Tibial artery (tissue), 4 donors: Measurements from ENCODE around the gene ZNF74.

Source experiments
- DNase-seq, 2 donors: peaks; one replicate each; pipeline ENCODE4 v3.0.0-alpha.2; 2019
- H3K27ac ChIP-seq, 2 donors: fragments of 200-600 bp; sonication (generic) in 1 of 2; 1 replicate in 1 of 2; 2 replicates in 1 of 2; pipeline ENCODE4 v1.5.1; 2018 to 2019; ENCODE audit warnings: mild to moderate bottlenecking in 1 of 2
- H3K27me3 ChIP-seq, 2 donors: fragments of 200-600 bp; sonication (generic) in 1 of 2; one replicate each; pipeline versions ENCODE4 v1.5.1 to v1.6.0; 2016 to 2019
- H3K36me3 ChIP-seq, 3 donors: fragments of 200-600 bp; sonication (generic) in 2 of 3; one replicate each; pipeline ENCODE4 v1.5.1; 2016 to 2019; ENCODE audit warnings: mild to moderate bottlenecking in 2 of 3
- H3K4me1 ChIP-seq, 4 donors: fragments of 200-600 bp; sonication (generic) in 2 of 4; 1 replicate in 3 of 4; 2 replicates in 1 of 4; pipeline ENCODE4 v1.5.1; 2016 to 2019
- H3K4me3 ChIP-seq, 2 donors: fragments of 200-600 bp; sonication (generic) in 1 of 2; 1 replicate in 1 of 2; 2 replicates in 1 of 2; pipeline ENCODE4 v1.5.1; 2018 to 2019; ENCODE audit warnings: mild to moderate bottlenecking in 2 of 2
- H3K9me3 ChIP-seq, 3 donors: fragments of 200-600 bp; sonication (generic) in 1 of 3; one replicate each; pipeline ENCODE4 v1.5.1; 2016 to 2019
- intact Hi-C: fragments of 100-400 bp; cut with DNase I; formaldehyde crosslinking; loops from one replicate; pipeline ENCODE4 v1.15.0; 2023; ENCODE audit warnings: low total_unique reads
- TF ChIP-seq, protein P1 (sequence below), 2 experiments: fragments of 200-600 bp in 1 of 2; fragments of 450-650 bp in 1 of 2; IDR thresholded peaks; one replicate each; pipeline ENCODE4 v1.5.1; 2017 to 2019; ENCODE audit warnings: antibody characterized with exemption in 2 of 2, mild to moderate bottlenecking in 1 of 2, moderate library complexity in 1 of 2

The ZNF74 gene

GRCh38 chr22:20424932-20425565 is 31.1 kb downstream of the ZNF74 start:
- no peak for DNase-seq
- Histone ChIP-seq H3K27me3 (no peaks in the 10 kb centered on the region), H3K27ac (peak overlapping the region; percentile 51 to 55)

DNA sequence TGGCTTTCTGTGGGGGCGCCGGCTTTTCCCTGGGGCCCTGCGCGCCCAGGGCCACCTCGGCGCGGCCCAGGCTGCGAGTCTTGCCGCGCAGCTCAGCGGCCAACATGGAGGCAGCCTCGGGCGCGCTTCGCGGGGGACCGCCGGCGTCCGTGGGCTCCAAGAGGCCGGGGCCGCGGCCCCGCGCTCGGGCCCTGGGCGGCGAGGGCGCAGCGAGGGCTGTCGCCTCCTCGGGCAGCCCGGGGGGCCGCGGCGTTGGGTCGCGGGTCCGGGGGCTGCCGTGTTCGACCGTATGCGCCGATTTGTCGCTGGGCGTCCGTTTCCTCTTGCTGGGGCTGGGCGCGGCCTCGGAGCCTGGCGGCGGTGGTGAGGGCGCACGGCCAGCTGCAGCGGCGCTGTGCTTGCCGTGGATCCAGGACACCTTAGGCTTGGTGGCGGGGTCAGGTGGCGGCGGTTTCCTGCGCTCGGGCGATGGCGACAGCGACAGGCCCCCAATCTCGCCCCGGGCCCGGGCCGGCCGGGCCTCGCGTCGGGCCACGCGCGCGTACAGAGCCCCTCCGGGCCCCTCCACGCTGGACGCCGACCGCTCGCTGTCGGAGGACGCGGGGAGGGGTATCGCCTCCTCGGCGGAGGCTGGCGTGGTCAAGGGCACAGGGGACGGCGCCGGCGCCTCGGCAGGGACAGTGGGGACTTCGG is 31.8 kb downstream of the ZNF74 start:
- Histone ChIP-seq H3K27me3 (no peaks in the 10 kb centered on the region), H3K4me3 (no peak overlapping the region), H3K36me3 (peaks cover 14 to 57% (median 53%) of the 10 kb centered on the region in 3 donors), H3K4me1 (peaks cover 0 to 47% (median 21%) of the 10 kb centered on the region in 4 donors), H3K27ac (no peak overlapping the region), H3K9me3 (no peaks in the 10 kb centered on the region)
- intact Hi-C loops = loop anchor here (10.0 kb wide), 1 partner anchor 149 kb away; no protein-coding TSS in a partner anchor
- no peak for DNase-seq
- TF ChIP-seq, protein P1, sequence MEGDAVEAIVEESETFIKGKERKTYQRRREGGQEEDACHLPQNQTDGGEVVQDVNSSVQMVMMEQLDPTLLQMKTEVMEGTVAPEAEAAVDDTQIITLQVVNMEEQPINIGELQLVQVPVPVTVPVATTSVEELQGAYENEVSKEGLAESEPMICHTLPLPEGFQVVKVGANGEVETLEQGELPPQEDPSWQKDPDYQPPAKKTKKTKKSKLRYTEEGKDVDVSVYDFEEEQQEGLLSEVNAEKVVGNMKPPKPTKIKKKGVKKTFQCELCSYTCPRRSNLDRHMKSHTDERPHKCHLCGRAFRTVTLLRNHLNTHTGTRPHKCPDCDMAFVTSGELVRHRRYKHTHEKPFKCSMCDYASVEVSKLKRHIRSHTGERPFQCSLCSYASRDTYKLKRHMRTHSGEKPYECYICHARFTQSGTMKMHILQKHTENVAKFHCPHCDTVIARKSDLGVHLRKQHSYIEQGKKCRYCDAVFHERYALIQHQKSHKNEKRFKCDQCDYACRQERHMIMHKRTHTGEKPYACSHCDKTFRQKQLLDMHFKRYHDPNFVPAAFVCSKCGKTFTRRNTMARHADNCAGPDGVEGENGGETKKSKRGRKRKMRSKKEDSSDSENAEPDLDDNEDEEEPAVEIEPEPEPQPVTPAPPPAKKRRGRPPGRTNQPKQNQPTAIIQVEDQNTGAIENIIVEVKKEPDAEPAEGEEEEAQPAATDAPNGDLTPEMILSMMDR (IDR thresholded peaks at IDR 0.05) = no peak

More at GRCh38 chr22:20424932-20425565, 31.1 kb downstream of the ZNF74 start:
- peaks cover 0 to 41% (median 21%) of the 10 kb centered on the region in 4 donors for H3K4me1 ChIP-seq
- H3K4me3 ChIP-seq = no peak overlapping the region
- H3K9me3 ChIP-seq = no peaks in the 10 kb centered on the region
- intact Hi-C loops = loop anchor here (10.0 kb wide), 1 partner anchor 150 kb away; no protein-coding TSS in a partner anchor
- TF ChIP-seq, protein P1 (IDR thresholded peaks at IDR 0.05) = no peak
- peaks cover 14 to 50% (median 46%) of the 10 kb centered on the region in 3 donors for H3K36me3 ChIP-seq

- Histone ChIP-seq H3K36me3 (peaks cover 14 to 58% (median 54%) of the 10 kb centered on the region in 3 donors), H3K4me3 (no peak overlapping the region)
These were observed 32.3 kb downstream of the ZNF74 start for GRCh38 chr22:20426259-20426615.

DNA sequence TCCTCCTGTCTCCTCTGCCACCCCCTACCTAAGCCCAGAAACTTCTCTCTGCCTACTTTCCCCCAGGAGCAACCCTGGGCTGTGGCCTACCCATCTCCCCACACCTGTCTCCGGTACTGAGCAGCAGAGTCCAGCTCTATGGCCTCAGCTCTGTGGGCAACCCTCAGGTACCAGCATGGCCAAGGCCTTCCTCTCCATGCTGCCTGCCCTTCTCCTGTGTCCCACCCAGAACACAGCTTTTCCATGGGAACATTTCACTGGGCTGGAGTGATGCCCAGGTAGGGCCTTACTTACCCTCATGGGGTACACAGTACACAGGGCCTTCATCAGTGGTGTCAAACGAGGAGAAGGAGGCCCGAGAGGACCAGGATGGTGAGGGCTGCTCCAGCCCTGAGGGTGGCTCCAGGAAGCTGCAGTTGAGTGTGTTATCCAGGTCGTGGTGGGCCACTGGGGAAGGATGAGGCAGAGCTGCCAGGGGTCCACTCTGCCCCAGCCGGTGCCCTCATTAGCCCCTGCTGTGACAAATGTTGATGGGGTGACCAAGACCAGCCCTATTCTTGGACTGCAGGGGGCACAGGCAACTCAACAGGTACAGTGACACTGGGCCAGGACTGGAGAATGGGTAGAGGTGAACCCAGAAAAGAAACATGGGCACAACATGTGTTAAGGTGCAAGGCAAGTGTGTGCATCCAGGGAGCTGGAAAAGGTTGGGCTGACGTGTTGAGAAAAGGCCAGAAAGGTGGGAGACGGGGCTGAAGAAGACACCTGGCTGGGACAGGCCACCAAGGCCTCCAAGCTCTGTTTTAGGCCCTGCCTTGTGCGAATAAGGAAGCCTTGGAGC is 33.4 kb downstream of the ZNF74 start:
- Histone ChIP-seq H3K9me3 (no peaks in the 10 kb centered on the region), H3K4me1 (peaks cover 0 to 57% (median 21%) of the 10 kb centered on the region in 4 donors), H3K27me3 (no peaks in the 10 kb centered on the region), H3K27ac (no peak overlapping the region), H3K36me3 (peaks cover 14 to 58% (median 54%) of the 10 kb centered on the region in 3 donors), H3K4me3 (no peak overlapping the region)
- TF ChIP-seq, protein P1 (IDR thresholded peaks at IDR 0.05) = no peak
- intact Hi-C loops = loop anchor here (10.0 kb wide), 1 partner anchor 147 kb away; no protein-coding TSS in a partner anchor
- no peak for DNase-seq

More at GRCh38 chr22:20426259-20426615, 32.3 kb downstream of the ZNF74 start:
- H3K4me1 ChIP-seq = peaks cover 0 to 53% (median 21%) of the 10 kb centered on the region in 4 donors
- DNase-seq = no peak
- TF ChIP-seq, protein P1 (IDR thresholded peaks at IDR 0.05) = no peak
- H3K9me3 ChIP-seq = no peaks in the 10 kb centered on the region
- H3K27me3 ChIP-seq = no peaks in the 10 kb centered on the region
- H3K27ac ChIP-seq = no peak overlapping the region
- intact Hi-C loops = loop anchor here (10.0 kb wide), 1 partner anchor 149 kb away; no protein-coding TSS in a partner anchor

DNA sequence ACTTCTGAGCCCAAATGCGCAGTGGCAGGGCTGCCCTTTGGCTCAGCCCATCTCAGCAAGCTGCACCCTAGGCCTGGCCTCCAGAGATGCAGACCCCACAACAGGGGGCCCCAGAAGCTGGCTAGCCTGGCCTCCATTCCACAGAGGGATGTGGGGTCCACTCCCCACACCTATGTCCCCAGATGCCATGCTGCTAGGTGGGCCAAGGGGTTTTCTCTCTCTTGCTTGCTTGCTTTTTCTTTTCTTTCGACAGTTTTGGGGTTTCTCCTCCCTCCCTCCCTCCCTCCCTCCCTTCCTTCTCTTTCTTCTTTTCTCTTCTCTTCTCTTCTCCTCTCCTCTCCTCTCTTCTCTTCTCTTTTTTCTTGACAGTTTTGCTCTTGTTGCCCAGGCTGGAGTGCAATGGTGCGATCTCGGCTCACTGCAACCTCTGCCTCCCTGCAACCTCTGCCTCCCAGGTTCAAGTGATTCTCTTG is 34.0 kb downstream of the ZNF74 start:
- intact Hi-C loops = loop anchor here (10.0 kb wide), 1 partner anchor 147 kb away; no protein-coding TSS in a partner anchor
- DNase-seq = no peak
- Histone ChIP-seq H3K9me3 (no peaks in the 10 kb centered on the region), H3K27me3 (no peaks in the 10 kb centered on the region), H3K27ac (no peak overlapping the region), H3K4me3 (no peak overlapping the region), H3K36me3 (peaks cover 14 to 58% (median 54%) of the 10 kb centered on the region in 3 donors), H3K4me1 (peaks cover 0 to 50% (median 16%) of the 10 kb centered on the region in 4 donors)
- TF ChIP-seq, protein P1 (IDR thresholded peaks at IDR 0.05) = no peak
